ENCODE measurements around the gene POU2F1. TPM values are rescaled to one million over a fixed set of nuclear protein-coding genes. Genes with fewer than 3 reads are reported as not detected.

Gene POU2F1
- total and polyA plus RNA-seq, 8 donors = 1.2 to 36.2 (median 7.7) TPM

GRCh38 chr1:167412920-167413319, 192.2 kb downstream of the POU2F1 start:
- TF ChIP-seq POLR2AphosphoS5 (IDR thresholded peaks at IDR 0.05) (no peak), EP300 (IDR thresholded peaks at IDR 0.05) (no peak), POLR2A (IDR thresholded peaks at IDR 0.05) (no peak)
- TF ChIP-seq, protein P1, sequence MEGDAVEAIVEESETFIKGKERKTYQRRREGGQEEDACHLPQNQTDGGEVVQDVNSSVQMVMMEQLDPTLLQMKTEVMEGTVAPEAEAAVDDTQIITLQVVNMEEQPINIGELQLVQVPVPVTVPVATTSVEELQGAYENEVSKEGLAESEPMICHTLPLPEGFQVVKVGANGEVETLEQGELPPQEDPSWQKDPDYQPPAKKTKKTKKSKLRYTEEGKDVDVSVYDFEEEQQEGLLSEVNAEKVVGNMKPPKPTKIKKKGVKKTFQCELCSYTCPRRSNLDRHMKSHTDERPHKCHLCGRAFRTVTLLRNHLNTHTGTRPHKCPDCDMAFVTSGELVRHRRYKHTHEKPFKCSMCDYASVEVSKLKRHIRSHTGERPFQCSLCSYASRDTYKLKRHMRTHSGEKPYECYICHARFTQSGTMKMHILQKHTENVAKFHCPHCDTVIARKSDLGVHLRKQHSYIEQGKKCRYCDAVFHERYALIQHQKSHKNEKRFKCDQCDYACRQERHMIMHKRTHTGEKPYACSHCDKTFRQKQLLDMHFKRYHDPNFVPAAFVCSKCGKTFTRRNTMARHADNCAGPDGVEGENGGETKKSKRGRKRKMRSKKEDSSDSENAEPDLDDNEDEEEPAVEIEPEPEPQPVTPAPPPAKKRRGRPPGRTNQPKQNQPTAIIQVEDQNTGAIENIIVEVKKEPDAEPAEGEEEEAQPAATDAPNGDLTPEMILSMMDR (IDR thresholded peaks at IDR 0.05) = no peak
- no peak overlapping the region for H3K27ac ChIP-seq

GRCh38 chr1:167413328-167413727, 192.6 kb downstream of the POU2F1 start:
- no peaks in the 10 kb centered on the region for H3K9me3 ChIP-seq
- peaks cover 17 to 74% (median 56%) of the 10 kb centered on the region in 4 donors for H3K36me3 ChIP-seq
- no peaks in the 10 kb centered on the region for H3K4me1 ChIP-seq
- no peak overlapping the region for H3K4me3 ChIP-seq
- no peak overlapping the region for H3K27ac ChIP-seq
- intact Hi-C loops (cut with DNase I; ENCODE audit: low total_unique reads) = no loop called here
- WGBS, 5 donors = 48 to 71% (median 55%) methylated on average over 3 of the region's 3 CpGs
- H3K27me3 ChIP-seq = no peaks in the 10 kb centered on the region
- TF ChIP-seq POLR2AphosphoS5 (IDR thresholded peaks at IDR 0.05) = no peak
- TF ChIP-seq, protein P1 (IDR thresholded peaks at IDR 0.05) = no peak
- no peak for TF ChIP-seq POLR2A (IDR thresholded peaks at IDR 0.05)
- TF ChIP-seq EP300 (IDR thresholded peaks at IDR 0.05) = no peak
- DNase-seq = no peak

More at GRCh38 chr1:167412920-167413319, 192.2 kb downstream of the POU2F1 start:
- Histone ChIP-seq H3K27me3 (no peaks in the 10 kb centered on the region), H3K9me3 (no peaks in the 10 kb centered on the region), H3K4me3 (no peak overlapping the region), H3K4me1 (no peaks in the 10 kb centered on the region), H3K36me3 (peaks cover 17 to 74% (median 56%) of the 10 kb centered on the region in 4 donors)
- 67 to 73% (median 72%) methylated on average over 5 of the region's 5 CpGs for WGBS, 5 donors
- intact Hi-C loops (cut with DNase I; ENCODE audit: low total_unique reads) = no loop called here
- DNase-seq = no peak

DNA sequence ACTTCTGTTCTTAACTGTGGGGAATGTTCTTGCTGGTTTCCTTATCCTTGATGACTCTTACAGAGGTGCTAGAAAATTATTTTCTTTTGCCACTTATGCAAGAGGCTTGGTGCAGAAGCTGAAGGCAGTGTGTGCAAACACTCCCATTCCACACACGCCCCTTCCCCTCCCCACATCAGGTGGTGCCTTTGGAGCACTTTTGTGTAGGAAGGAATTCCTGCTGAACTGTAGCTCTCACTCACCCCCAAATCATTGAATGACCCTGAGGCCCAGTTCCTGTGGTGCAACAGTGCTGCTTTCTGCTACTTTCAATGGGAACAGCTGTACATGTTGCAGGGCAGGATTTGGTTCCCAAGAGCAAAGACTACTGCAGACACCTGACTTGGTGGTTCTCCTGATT, 195.8 kb downstream of the POU2F1 start:
- H3K9me3 ChIP-seq = no peaks in the 10 kb centered on the region
- no peak for DNase-seq
- no peak overlapping the region for H3K4me3 ChIP-seq
- no peaks in the 10 kb centered on the region for H3K4me1 ChIP-seq
- TF ChIP-seq, protein P1 (IDR thresholded peaks at IDR 0.05) = no peak
- TF ChIP-seq POLR2A (IDR thresholded peaks at IDR 0.05) = no peak
- no peak for TF ChIP-seq POLR2AphosphoS5 (IDR thresholded peaks at IDR 0.05)
- TF ChIP-seq EP300 (IDR thresholded peaks at IDR 0.05) = no peak
- intact Hi-C loops (cut with DNase I; ENCODE audit: low total_unique reads) = no loop called here
- H3K27ac ChIP-seq = no peak overlapping the region
- 50 to 82% (median 75%) methylated on average over 1 of the region's 1 CpG for WGBS, 5 donors
- peaks cover 17 to 59% (median 50%) of the 10 kb centered on the region in 4 donors for H3K36me3 ChIP-seq
- no peaks in the 10 kb centered on the region for H3K27me3 ChIP-seq

- TF ChIP-seq EP300 (IDR thresholded peaks at IDR 0.05) = no peak
- TF ChIP-seq, protein P1 (IDR thresholded peaks at IDR 0.05) = no peak
- no peak for TF ChIP-seq POLR2A (IDR thresholded peaks at IDR 0.05)
- TF ChIP-seq POLR2AphosphoS5 (IDR thresholded peaks at IDR 0.05) = no peak
- H3K27ac ChIP-seq = no peak overlapping the region
- no peak for DNase-seq
- intact Hi-C loops (cut with DNase I; ENCODE audit: low total_unique reads) = no loop called here
- peaks cover 10 to 40% (median 31%) of the 10 kb centered on the region in 4 donors for H3K36me3 ChIP-seq
- H3K4me1 ChIP-seq = no peaks in the 10 kb centered on the region
- H3K4me3 ChIP-seq = no peak overlapping the region
- no peaks in the 10 kb centered on the region for H3K9me3 ChIP-seq
- no peaks in the 10 kb centered on the region for H3K27me3 ChIP-seq
These were observed 197.7 kb downstream of the POU2F1 start for GRCh38 chr1:167418391-167418790.

Data from stomach (tissue), 9 donors.